ENCODE data around the gene BCL7A.
"Not testable (repeated sequence)": the region's sequence is repeated elsewhere in the genome, so short reads cannot be mapped to it uniquely, and the experiment has no call there.

The BCL7A gene

DNA sequence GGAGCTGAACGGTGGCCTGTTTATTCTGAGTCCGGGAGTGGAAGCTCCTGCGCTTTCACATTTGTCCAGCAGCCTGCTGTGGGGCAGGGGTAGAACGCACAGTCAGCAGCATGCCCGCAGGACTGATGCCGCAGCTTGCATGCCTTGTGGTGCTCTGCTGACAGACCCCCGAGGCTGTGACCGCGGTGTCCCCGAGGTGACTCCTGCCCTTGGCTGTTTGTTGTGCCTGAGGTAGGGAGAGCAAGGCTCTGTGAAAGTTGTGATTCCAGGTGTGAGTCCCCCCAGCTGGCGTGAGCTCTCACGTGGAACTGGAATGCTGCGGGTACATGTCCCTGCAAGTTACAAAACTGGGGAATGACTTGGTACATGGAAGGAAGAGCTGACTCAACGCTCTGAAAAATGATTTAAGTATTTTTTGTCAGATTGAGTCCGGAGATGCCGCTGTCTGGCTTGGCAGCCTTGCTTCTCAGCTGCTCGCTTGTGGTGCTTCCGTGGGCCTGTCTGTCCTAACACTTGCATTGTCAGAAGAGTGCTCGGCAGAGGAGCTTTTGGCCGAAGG, 75.0 kb downstream of the BCL7A start:
- DNase-seq (ENCODE audit: low read depth), result no peak

- DNase-seq (ENCODE audit: low read depth), result no peak
Measured at GRCh38 chr12:122097584-122097926, 75.9 kb downstream of the BCL7A start.

DNA sequence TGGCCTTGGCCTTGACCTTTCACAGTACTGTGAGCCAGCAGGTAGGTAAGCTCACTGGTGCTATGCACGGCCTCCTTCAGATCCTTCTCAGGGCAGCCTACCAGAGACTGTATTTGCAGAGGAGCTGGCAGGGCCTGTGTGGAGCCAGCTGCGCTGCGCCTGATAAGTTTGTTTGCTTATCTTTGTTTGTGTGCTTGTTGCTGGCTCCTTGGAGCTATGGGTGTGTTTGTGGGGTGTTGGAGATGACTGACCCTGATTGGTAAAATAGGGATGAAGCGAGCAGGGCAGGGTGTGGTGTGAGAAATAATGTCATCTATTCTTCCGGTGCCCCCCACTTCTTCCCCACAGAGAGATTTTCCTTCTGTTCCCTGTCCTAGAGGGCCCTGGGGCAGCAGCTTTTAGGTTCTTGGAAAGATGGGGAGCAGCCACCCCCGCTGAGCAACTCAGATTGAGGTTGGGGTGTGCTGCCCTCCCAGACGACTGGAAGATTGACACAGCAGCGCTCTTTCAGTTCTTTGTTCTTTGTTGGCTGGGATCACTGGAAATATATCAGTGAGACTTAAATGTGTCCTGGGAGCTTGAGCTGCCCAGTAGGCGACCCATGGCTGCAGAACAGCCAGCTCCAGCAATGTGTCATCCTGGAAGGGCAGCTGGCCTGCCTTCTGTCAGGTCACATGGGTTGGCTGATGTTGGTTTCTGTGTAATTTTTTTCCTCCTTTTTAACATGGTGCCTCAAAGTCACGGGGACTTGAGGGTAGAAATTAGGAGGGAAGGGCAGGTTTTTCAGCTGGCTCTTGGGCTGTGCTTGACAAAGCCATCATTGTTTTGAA, 76.5 kb downstream of the BCL7A start:
- no peak for DNase-seq (ENCODE audit: low read depth)

- no peak for DNase-seq (ENCODE audit: low read depth)
Measured at GRCh38 chr12:122099280-122099749, 77.6 kb downstream of the BCL7A start.

- DNase-seq (ENCODE audit: low read depth), result no peak
Measured at GRCh38 chr12:122099856-122100255, 78.2 kb downstream of the BCL7A start.

DNA sequence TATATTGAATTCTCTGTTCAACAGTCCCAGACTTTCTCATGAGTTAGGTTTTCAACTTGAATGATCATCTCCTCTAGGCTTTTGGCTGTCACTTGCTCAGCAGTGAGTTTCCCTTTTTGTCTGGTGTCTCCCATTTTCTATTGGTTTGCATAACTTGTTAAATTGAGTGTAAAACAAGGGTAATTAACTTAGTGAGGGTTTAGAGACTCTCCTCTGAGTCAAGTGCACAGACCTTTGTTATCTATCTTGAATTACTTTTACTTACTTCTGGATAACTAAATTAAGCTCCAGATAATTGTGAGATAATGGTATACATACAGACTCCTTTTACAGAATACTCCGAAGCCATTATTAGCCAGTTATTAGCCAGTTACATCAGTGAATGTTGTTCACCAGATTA, 78.9 kb downstream of the BCL7A start:
- no peak for DNase-seq (ENCODE audit: low read depth)

DNA sequence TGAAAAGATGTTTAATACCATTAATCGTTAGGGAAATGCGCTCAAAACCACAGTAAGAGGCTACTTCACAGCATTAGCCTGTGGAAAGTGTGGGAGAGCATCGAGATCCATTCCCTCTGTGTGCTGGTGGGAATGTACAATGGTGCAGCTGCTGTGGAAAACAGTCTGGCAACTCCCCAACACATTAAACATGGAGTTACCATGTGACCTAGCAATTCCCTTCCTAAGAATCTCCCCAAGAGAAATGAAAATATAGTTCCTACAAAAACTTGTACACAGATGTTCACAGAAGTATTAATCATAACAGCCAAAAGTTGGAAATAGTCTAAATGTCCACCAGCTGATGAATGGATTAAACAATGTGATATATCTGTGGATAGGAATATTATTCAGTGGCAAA, 80.6 kb downstream of the BCL7A start:
- no peak for DNase-seq (ENCODE audit: low read depth)

- DNase-seq (ENCODE audit: low read depth), result no peak
Measured at GRCh38 chr12:122104844-122105243, 83.2 kb downstream of the BCL7A start.

GRCh38 chr12:122105496-122105895, 83.8 kb downstream of the BCL7A start:
- not testable (repeated sequence) for DNase-seq (ENCODE audit: low read depth)

- no peak for DNase-seq (ENCODE audit: low read depth)
Measured at GRCh38 chr12:122106843-122107242, 85.2 kb downstream of the BCL7A start.

- DNase-seq (ENCODE audit: low read depth), result no peak
Measured at GRCh38 chr12:122107261-122107660, 85.6 kb downstream of the BCL7A start.

DNA sequence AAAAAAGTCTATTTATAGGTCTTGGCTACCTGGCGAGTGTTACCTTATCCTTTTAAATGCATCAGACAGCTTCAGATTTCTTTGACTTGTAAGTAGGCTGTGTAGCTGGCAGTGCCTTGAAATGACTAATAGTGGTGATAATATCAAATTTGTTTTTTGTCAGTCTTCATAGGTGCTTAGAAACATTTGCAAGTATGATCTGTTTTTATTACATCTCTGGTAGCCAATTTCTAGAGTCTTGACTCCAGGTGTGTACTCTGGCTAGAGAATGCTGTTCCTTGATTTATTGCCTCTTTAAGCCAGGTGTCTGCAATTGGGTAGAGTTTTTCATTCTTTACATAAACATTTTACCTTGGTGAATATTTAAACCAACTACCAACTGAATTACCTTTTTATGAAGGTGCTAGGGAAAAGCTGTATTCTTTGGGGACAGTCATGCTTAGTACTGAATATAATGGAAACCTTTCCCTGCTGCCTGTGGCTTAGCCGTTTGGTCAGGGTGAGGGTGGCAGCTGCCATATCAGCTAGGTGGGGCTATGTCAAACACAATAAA, 89.5 kb downstream of the BCL7A start:
- DNase-seq (ENCODE audit: low read depth), result no peak
